Islet of Langerhans (tissue), 1 donor: ENCODE data around the gene MID1IP1.

Experiments
- FAIRE-seq: peaks from one replicate; lab custom pipeline; 2011; peaks lifted over from hg19 to GRCh38; lab: Jason Lieb, UNC

The MID1IP1 gene, protein sequence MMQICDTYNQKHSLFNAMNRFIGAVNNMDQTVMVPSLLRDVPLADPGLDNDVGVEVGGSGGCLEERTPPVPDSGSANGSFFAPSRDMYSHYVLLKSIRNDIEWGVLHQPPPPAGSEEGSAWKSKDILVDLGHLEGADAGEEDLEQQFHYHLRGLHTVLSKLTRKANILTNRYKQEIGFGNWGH

DNA sequence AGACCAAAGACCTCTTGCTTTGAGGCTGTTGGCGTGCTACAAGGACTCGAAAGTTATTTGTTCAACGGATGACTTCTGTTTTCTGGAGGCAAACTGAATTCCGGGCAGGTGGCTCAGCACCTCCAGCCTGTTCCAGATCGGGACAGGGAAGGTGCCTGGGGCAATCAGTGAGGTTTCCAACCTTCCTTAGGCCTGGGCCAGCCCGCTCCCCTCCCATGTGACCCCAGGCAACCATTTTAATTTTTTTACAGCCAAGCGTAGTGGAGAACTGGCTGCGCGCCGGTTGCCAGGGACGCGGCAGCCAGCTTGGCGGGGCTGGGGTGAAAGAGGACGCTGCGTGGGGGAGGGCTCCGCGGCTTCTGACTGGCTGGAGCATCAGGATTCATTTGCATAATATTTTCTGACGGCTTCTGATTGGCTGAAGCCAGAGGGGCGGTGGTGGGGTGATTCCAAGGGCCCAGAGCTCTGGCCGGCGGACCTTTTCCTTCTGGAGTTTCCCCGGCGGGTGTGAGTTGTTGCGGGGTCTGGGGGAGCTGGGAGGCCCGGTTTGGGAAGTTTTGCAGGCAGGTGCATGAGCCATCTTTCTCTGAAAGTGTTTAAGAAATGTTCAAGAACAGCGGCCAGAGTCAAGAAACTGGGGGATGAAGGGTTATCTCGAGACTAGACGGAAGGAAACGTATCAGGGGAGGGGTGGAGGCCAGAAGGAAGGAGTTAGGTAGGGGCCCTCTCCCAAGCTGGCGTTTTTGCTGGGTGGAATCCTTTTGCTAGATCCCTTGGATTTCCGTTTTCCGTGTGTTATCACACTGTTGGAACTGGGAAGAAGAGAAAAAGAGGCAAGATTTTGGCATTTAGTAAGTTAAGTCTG is at the start of gene MID1IP1:
Gene MID1IP1 (plus strand): TSS at position 479 of the 865 bp plus-strand sequence. CDS start 3,488 bp downstream, outside the sequence.
- peak; percentile 91 for FAIRE-seq

DNA sequence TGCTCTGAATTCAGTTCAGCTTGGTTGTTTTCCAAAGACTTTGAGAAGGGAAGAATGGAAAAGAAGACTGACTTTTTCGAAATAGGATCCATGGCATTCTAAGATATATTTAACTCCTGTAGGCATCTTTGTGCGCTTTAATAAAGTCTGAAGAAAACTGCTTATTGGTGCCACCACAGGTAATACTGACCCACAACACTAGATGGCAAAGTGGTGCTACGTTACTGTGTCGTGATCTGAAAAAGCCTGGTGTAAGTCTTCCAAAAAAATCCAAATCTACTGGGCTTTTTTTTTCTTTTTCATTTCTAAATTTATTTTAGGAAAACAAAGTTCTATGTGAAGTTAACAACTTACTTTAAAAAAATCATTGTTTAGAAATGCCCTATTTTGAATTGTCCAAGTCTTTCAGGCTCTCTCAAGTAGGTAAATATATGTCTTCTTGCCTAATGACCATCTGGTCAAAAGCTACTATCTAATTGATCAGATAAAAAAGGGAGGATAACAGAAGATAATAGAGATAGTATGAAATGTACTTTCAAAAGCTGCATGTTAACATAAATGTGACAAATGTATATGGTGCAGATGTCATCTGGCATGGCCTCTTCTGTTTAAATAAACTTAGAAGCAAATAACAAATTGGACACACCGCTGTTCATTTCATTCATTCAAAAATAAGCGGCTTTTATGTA is 47.0 kb upstream of the MID1IP1 start:
- FAIRE-seq: peak; percentile 100

DNA sequence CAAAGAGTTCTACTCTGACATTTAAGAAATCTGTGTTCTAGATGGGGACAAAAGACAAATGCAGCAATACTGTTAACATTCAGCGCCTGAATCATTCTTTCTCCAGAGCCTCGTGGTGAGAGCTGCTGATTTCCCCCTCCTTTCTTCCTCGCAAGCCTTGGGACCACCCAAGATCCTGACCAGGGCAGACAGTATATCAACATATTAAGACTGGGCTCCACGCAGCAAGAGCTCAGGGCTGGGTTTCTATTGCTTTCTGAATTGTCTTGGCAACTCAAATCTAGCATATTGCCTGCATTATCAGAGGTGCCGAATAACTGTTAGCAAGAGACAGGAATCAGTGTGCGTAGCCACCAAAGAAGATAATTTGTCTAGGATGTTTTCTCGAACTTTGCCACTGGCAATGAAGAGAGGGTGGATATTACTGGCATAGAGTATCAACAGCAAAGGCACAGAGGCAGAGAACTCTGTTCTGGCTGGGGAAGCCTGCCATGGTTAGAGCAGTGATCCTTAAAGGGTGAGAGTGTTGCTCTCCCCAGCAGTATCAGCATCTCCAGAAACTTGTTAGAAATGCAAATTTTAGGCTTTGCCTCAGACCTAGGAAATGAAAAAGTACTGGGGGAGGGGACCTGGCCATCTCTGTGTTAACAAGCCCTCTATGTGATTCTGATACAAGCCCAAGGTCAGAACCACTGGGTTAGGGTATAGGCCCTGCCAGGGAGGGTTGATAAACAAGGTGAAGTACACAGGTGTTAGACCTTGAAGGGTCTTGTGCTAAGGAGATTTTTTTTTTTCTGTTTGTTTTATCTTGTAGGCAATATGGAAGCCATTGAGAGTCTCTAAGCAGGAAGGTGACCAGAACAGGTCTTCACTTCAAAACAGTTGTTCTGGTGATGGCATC is 46.2 kb upstream of the MID1IP1 start:
- FAIRE-seq: no peak

DNA sequence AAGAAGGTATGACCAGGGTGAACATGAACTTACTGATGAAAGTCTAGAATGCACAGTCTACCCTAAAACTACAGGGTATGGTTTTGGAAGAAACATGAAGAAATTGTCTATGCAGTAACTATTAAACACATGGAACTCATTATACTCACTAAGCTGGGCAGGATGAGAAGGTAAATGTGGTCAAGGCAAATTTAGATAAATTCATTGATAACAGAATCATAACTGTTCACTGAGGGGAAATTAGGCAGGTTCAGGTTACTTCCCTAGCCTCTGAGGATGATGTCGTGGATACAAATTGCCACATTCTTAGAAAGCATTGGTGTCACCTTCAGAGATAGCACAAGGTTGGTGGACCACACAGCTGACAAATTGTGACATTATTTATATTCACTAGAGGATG is 40.4 kb upstream of the MID1IP1 start:
- FAIRE-seq: no peak

DNA sequence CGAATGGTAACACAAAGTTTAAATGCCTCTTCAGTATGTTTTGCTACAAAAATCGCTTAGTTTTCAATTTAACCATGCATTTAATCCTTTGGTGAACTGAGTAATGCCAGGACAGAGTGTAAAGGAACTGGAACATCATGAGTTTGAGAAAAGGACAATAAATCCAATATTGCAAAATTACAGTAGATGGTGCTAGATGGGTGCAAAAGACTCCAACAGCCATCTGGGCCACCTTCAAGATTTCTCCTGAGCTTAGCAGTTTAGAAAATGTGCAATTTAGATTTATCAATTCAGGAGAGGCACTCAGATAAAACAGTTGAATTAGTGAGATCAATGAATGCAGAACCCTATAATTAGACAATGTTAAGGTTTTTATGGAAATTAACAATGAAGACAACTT is 33.2 kb upstream of the MID1IP1 start:
- FAIRE-seq: peak; percentile 99

DNA sequence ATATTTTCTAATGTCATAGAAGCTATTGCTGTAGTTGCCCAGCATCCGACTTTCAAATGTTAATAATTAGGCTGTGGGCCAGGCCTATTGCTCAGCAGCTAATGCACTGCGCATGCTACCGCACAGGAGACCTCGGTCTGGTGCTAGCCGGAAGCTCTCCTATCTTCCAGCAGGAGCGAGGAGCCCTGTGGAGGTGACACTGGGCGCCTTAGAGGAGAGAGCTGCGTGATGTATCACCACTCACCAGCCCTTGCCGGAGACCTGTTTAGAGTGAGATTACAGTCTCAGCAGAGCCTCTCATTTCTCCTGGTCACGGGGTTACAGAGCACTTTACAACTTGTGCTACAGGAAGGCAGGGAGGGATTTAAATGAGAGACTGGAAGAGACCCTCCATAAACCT is 31.1 kb upstream of the MID1IP1 start:
- no peak for FAIRE-seq

DNA sequence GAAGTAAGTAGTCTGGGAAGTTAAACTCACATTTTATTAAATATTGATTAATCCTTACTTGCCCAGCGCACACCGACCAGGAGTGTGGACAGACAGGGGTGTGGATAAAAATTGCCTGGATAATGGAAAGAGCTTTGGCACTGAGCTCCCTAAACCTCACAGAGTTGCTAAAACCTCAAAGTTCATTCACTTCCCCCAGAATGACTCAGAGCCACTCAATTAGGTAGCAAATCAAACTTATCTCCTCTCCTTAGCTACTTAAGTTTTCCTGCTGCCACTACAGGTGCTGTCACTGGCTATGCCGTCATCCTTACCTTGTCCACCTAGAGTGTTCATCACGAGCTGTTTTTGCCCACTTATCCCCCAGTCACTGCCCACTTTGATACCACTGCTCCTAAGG is 27.0 kb upstream of the MID1IP1 start:
- no peak for FAIRE-seq

DNA sequence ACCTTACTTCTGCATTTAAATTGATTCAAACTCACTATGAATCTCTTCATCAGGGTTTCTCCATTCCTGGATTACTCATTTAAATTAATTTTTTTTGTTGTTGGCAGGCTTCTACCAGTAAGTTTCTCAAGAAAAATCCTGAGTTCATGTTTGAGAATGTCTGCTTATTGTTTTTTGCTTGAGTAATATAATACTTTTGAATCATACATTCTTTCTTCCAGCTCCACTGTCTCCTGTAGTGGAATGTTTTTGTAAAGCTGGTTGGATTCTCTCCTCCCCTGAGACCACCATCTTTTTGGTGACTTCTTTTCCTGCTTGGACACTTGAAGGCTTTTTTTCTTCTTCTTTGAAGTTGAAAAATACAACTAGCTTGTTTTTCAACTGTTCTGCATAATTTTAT is 4.3 kb upstream of the MID1IP1 start:
- FAIRE-seq: no peak

DNA sequence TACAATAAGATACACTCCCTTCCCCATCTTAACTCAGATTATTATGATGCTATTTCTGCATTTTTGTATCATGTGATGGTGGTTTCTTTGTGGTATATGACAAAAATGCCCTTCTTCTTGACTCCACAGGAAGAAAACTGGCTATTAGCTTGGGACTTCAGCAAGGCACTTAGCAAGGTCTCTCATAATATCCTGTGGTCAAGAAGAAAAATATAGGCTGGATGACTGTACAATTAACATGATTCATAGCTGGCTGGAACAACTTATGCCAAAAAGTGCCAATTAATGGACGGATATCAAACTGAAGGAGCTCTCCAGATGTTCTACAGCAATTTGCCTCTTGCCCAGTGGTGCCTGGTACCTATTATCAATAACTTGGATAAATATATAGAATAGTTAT is 2.3 kb upstream of the MID1IP1 start:
- FAIRE-seq: no peak

DNA sequence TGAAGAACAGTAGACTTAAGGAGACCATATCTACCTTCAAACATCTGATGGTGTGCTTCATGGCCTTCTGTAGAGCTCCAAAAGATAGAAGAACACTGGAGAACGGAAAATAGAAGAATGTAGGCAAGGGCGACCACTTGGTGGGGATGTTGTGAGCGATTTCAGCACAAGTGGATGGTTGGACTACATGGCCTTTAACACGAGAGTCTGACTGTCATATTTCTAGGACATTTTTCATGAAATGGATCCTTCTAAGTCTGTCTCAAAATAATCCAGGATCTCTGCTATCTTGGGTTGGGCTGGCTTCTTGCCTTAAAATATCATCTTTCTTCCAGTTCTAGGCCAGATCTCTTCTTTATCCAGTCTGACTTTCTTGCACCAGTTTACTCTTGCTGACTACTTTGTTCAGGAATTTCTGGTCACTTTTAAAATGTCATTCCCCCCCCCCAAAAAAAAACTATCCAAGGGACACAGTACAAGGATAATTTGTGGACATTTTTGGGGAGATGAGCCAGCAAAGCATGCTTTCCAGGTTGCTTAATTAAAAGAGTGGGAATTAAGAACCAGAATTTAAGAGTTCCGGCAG is 1.2 kb upstream of the MID1IP1 start:
- FAIRE-seq: no peak

DNA sequence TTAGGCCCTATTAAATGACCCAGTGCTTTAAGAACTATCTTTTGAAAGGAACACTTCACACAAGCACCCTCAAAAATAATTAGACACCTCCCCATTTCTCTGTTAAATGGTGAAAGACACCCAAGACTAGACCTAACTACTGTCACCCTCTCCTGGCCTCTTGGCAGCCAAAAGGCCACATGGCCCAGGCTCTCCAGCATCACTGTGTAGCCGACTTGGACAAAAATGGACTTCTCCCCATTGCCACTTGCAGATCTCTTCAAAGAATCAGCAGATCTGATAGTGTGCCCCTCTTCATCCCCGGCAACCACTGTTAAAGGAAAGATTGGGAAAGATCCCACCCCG is 2.0 kb downstream of the MID1IP1 start:
- FAIRE-seq: no peak

DNA sequence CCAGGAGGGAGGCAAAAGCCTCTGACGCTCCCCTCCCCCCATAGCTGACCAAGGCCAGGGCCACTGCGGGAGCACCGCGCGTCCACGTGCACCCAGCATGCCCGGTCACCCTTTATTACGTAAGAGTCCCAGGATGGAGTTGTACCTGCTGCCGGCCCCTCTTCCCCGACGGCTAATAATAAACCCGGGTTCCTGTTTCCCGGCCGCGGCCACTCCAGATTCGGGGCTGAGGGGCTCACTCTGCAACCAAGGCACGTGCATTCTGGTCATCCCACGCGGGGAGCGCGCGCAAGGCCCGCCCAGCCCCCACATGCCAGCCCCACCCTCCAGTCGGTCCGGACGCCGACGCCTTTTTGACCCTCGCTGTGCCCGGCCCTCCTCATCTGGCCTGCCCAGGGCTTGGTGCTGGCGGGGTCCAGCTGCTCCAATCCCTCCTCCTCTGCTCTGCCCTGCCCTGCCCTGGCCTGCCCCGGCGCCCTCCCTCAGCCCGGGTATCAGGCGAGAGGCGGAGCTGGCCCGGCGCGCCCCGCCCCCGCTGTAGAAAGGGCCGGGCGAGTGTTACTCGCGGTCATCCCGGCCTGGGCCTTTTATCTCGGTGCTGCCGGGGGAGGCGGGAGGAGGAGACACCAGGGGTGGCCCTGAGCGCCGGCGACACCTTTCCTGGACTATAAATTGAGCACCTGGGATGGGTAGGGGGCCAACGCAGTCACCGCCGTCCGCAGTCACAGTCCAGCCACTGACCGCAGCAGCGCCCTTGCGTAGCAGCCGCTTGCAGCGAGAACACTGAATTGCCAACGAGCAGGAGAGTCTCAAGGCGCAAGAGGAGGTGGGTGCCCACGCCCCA is 2.6 kb downstream of the MID1IP1 start:
- no peak for FAIRE-seq

DNA sequence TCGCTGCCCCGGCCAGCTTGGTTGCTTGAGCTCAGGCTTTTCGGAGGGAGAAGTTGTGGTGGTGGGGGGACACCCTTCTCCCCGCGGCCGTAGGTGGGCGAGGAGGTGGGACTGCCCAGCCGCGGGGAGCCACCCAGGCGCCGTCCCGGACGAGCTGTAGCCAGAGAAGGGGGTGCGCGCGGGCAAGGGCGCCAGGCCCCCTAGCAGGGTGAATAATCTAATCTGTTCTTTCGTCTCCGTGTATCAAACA is 3.1 kb downstream of the MID1IP1 start:
- FAIRE-seq: no peak

DNA sequence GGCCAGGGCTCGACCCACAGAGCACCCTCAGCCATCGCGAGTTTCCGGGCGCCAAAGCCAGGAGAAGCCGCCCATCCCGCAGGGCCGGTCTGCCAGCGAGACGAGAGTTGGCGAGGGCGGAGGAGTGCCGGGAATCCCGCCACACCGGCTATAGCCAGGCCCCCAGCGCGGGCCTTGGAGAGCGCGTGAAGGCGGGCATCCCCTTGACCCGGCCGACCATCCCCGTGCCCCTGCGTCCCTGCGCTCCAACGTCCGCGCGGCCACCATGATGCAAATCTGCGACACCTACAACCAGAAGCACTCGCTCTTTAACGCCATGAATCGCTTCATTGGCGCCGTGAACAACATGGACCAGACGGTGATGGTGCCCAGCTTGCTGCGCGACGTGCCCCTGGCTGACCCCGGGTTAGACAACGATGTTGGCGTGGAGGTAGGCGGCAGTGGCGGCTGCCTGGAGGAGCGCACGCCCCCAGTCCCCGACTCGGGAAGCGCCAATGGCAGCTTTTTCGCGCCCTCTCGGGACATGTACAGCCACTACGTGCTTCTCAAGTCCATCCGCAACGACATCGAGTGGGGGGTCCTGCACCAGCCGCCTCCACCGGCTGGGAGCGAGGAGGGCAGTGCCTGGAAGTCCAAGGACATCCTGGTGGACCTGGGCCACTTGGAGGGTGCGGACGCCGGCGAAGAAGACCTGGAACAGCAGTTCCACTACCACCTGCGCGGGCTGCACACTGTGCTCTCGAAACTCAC is 3.6 kb downstream of the MID1IP1 start:
- FAIRE-seq: no peak

DNA sequence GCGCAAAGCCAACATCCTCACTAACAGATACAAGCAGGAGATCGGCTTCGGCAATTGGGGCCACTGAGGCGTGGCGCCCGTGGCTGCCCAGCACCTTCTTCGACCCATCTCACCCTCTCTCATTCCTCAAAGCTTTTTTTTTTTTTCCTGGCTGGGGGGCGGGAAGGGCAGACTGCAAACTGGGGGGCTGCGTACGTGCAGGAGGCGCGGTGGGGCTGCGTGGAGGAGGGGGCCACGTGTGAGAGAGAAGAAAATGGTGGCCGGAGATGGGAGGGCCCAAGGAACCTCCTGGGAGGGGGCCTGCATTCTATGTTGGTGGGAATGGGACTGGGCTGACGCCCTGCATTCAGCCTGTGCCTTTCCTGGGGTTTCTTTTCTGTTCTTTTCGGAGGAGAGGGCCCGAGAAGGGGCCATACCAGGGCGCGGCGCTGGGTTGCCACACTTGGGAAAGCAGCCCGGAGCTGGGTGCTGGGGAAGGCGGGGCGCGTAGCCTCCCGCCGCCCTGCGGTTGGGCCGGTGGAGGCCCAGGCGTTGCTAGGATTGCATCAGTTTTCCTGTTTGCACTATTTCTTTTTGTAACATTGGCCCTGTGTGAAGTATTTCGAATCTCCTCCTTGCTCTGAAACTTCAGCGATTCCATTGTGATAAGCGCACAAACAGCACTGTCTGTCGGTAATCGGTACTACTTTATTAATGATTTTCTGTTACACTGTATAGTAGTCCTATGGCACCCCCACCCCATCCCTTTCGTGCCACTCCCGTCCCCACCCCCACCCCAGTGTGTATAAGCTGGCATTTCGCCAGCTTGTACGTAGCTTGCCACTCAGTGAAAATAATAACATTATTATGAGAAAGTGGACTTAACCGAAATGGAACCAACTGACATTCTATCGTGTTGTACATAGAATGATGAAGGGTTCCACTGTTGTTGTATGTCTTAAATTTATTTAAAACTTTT is 4.5 kb downstream of the MID1IP1 start:
- no peak for FAIRE-seq

DNA sequence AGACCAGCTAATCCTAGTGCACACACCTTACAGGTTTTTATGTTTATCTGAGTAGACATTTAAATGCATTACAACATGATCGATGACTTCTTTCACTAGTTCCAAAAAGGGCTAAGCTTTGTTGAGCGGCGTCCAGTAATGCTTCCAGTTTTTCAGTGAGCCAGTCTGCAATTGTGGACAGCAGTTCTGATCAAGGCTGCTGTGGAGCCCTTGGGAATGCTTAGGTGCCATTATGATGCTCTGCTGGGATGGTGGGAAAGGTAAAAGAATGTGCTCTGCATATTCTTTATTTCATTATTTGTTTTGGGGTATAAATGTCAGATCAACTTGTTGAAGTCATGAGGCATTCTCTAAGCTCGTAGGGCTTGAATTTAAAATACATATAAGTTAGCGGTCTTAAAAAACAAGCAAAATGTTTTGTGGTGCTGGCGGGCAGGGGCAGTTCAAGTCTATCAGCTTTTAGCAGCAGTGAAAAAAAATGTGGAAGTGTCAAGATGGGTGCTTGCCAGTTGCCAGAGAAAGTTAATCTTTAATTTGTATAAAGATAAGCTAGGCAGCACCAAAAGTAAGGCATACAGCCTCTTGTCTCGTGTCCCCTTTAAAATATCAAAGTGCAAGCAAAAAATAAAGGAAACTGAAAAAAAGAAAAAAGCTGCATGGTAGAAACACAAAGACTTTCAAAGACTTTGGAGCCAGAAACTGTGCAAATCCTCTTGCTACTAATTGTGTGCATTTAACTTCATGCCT is 5.8 kb downstream of the MID1IP1 start:
- FAIRE-seq: peak; percentile 21

DNA sequence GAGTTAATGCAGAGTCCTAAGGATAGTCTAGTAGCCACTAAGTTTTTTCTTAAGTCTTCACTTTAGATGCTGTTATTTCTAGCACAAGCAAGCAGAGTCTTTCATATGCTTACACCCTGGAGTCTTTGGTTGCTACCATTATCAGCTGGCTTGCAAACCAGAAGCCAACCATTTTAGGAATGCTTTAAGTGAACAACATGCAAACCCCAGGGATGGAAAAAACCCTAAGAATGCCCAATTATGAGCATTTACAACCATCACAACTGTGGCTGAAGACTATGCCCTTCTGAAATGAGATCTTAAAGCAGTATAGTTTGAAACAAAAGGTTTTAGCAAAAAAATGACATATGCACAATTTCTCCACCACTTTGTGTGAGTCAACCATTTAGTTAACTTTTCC is 6.6 kb downstream of the MID1IP1 start:
- FAIRE-seq: no peak

DNA sequence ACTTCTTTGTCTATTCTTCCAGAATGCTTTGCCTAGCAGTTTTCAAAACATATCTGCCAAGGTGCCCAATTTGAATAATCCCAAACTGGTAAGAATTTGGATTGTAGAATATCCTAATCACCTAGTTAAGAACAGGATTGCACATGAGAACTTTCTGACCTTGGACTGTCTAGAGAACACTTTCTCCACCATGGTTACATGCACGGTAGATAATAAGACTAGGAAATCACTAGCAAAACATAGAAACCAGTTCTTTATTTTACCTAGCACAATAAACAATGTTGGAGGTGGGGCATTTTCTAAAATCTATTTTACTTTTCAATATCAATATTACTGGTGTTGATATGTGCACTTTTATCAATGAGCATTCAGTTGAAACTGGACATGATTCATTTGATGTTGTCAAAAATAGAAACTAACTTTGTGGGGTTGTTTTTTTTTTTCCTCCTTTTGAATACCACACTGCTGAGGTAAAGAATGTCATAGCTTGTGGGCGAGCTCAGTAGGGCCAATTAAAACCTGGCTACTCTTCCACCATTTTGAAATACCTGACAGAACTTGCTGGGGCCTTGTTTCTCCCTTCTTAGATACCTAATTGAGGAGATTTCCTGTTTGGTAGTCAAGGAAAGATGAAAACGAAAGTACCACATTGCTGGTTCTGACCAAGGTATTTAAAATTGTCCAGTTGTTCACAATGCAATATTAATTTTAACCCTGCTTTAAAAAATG is 10.4 kb downstream of the MID1IP1 start:
- peak; percentile 68 for FAIRE-seq
